ENCODE data around the gene GP1BA. TPM values are rescaled to one million over a fixed set of nuclear protein-coding genes. Genes with fewer than 3 reads are reported as not detected.

GP1BA gene
- total RNA-seq, 1 experiment from 2014 or later, result not detected

DNA sequence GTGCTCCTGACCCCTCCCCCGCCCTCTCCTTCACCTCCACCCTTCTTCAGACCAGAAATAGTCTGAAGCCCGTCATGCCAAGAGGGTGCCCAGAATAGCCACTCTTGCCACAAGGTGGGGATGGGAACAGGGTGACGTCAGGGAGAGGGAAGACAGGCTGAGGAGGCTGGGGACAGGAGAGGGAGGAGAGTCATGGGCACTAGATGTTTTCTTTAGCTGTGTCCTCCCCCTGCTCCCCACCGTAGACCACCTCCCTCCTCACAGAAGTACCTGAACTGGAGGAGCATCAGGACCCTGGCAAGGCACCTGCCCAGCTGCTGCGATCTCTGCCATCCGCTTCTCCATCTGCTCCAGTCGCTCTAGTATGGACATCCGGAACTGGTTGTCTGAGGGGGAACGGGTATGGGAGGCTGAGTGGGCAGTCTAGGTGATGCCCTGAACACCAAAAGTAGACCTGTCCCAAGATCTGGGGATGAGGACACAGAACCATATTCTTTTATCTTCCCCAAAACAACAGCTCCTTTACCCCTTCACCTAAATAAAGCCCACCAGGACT, 42.1 kb downstream of the GP1BA start:
- Histone ChIP-seq H3K4me3 (no peak overlapping the region), H3K79me2 (ENCODE audit: low read depth) (peaks cover 21% of the 10 kb centered on the region), H3K4me1 (replicated peaks; ENCODE audit: insufficient read depth) (peaks cover 11% of the 10 kb centered on the region), H4K20me1 (ENCODE audit: insufficient read depth) (no peaks in the 10 kb centered on the region), H3K9me2 (ENCODE audit: insufficient read depth) (no peaks in the 10 kb centered on the region), H3K27ac (no peak overlapping the region), H3F3A (ENCODE audit: insufficient read depth, low read depth) (peaks cover 18% of the 10 kb centered on the region; the same call in 1 of the 2 replicates), H3K27me3 (ENCODE audit: insufficient read depth, low read depth) (no peaks in the 10 kb centered on the region), H3K36me3 (ENCODE audit: low read depth) (no peaks in the 10 kb centered on the region; the same call in 1 of the 2 replicates), H3K4me2 (no peak overlapping the region), H2AFZ (no peak overlapping the region), H3K9me3 (ENCODE audit: insufficient read depth, low read depth) (no peaks in the 10 kb centered on the region)
- ChIA-PET POLR2A (ENCODE audit: unreplicated experiment) (no interaction called here), CTCF (no interaction called here)
- intact Hi-C loops (cut with micrococcal nuclease; ENCODE audit: unreplicated experiment), result no loop called here
- TF ChIP-seq, protein P1, sequence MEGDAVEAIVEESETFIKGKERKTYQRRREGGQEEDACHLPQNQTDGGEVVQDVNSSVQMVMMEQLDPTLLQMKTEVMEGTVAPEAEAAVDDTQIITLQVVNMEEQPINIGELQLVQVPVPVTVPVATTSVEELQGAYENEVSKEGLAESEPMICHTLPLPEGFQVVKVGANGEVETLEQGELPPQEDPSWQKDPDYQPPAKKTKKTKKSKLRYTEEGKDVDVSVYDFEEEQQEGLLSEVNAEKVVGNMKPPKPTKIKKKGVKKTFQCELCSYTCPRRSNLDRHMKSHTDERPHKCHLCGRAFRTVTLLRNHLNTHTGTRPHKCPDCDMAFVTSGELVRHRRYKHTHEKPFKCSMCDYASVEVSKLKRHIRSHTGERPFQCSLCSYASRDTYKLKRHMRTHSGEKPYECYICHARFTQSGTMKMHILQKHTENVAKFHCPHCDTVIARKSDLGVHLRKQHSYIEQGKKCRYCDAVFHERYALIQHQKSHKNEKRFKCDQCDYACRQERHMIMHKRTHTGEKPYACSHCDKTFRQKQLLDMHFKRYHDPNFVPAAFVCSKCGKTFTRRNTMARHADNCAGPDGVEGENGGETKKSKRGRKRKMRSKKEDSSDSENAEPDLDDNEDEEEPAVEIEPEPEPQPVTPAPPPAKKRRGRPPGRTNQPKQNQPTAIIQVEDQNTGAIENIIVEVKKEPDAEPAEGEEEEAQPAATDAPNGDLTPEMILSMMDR (conservative IDR thresholded peaks at IDR 0.05), result no peak
- no peak for TF ChIP-seq EZH2 (IDR thresholded peaks at IDR 0.05; ENCODE audit: low read depth)
- no TSS peak for BruUV-seq (replicated peaks)
- no peak for DNase-seq

GRCh38 chr17:4978726-4979125, 46.6 kb downstream of the GP1BA start:
- BruUV-seq (replicated peaks), result no TSS peak
- no peaks in the 10 kb centered on the region for H3K9me3 ChIP-seq (ENCODE audit: insufficient read depth, low read depth)
- H3K27me3 ChIP-seq (ENCODE audit: insufficient read depth, low read depth), result no peaks in the 10 kb centered on the region
- no peak overlapping the region for H3K4me3 ChIP-seq
- TF ChIP-seq, protein P1 (conservative IDR thresholded peaks at IDR 0.05), result no peak
- TF ChIP-seq EZH2 (IDR thresholded peaks at IDR 0.05; ENCODE audit: low read depth), result no peak
- H3K4me2 ChIP-seq, result no peak overlapping the region
- H2AFZ ChIP-seq, result no peak overlapping the region
- intact Hi-C loops (cut with micrococcal nuclease; ENCODE audit: unreplicated experiment), result no loop called here
- H3K4me1 ChIP-seq (replicated peaks; ENCODE audit: insufficient read depth), result no peaks in the 10 kb centered on the region
- H3K9me2 ChIP-seq (ENCODE audit: insufficient read depth), result no peaks in the 10 kb centered on the region
- H4K20me1 ChIP-seq (ENCODE audit: insufficient read depth), result peaks cover 3% of the 10 kb centered on the region; the same call in 1 of the 2 replicates
- CTCF ChIA-PET, result no interaction called here
- POLR2A ChIA-PET (ENCODE audit: unreplicated experiment), result no interaction called here
- no peaks in the 10 kb centered on the region for H3K36me3 ChIP-seq (ENCODE audit: low read depth)
- no peaks in the 10 kb centered on the region for H3K79me2 ChIP-seq (ENCODE audit: low read depth)
- H3F3A ChIP-seq (ENCODE audit: insufficient read depth, low read depth), result no peaks in the 10 kb centered on the region; the same call in 1 of the 2 replicates
- H3K27ac ChIP-seq, result no peak overlapping the region
- no peak for DNase-seq

GRCh38 chr17:4980644-4981216, 48.7 kb downstream of the GP1BA start:
- Histone ChIP-seq H3F3A (ENCODE audit: insufficient read depth, low read depth) (peaks cover 11% of the 10 kb centered on the region; the same call in 1 of the 2 replicates), H2AFZ (no peak overlapping the region), H3K79me2 (ENCODE audit: low read depth) (no peaks in the 10 kb centered on the region), H3K27me3 (ENCODE audit: insufficient read depth, low read depth) (no peaks in the 10 kb centered on the region), H3K4me1 (replicated peaks; ENCODE audit: insufficient read depth) (peaks cover 1% of the 10 kb centered on the region), H3K4me3 (no peak overlapping the region), H4K20me1 (ENCODE audit: insufficient read depth) (peaks cover 3% of the 10 kb centered on the region; the same call in 1 of the 2 replicates), H3K4me2 (no peak overlapping the region), H3K36me3 (ENCODE audit: low read depth) (no peaks in the 10 kb centered on the region), H3K27ac (no peak overlapping the region), H3K9me2 (ENCODE audit: insufficient read depth) (no peaks in the 10 kb centered on the region), H3K9me3 (ENCODE audit: insufficient read depth, low read depth) (no peaks in the 10 kb centered on the region)
- ChIA-PET POLR2A (ENCODE audit: unreplicated experiment) (no interaction called here), CTCF (no interaction called here)
- intact Hi-C loops (cut with micrococcal nuclease; ENCODE audit: unreplicated experiment), result loop anchor here (1.0 kb wide), 1 partner anchor 82 kb away; no protein-coding TSS in a partner anchor
- no peak for DNase-seq
- no TSS peak for BruUV-seq (replicated peaks)
- no peak for TF ChIP-seq EZH2 (IDR thresholded peaks at IDR 0.05; ENCODE audit: low read depth)
- TF ChIP-seq, protein P1 (conservative IDR thresholded peaks at IDR 0.05), result peak; percentile 98
